ENCODE measurements around the gene PCDH11Y.
"Not testable (repeated sequence)": the region's sequence is repeated elsewhere in the genome, so short reads cannot be mapped to it uniquely, and the experiment has no call there.

The PCDH11Y gene, protein sequence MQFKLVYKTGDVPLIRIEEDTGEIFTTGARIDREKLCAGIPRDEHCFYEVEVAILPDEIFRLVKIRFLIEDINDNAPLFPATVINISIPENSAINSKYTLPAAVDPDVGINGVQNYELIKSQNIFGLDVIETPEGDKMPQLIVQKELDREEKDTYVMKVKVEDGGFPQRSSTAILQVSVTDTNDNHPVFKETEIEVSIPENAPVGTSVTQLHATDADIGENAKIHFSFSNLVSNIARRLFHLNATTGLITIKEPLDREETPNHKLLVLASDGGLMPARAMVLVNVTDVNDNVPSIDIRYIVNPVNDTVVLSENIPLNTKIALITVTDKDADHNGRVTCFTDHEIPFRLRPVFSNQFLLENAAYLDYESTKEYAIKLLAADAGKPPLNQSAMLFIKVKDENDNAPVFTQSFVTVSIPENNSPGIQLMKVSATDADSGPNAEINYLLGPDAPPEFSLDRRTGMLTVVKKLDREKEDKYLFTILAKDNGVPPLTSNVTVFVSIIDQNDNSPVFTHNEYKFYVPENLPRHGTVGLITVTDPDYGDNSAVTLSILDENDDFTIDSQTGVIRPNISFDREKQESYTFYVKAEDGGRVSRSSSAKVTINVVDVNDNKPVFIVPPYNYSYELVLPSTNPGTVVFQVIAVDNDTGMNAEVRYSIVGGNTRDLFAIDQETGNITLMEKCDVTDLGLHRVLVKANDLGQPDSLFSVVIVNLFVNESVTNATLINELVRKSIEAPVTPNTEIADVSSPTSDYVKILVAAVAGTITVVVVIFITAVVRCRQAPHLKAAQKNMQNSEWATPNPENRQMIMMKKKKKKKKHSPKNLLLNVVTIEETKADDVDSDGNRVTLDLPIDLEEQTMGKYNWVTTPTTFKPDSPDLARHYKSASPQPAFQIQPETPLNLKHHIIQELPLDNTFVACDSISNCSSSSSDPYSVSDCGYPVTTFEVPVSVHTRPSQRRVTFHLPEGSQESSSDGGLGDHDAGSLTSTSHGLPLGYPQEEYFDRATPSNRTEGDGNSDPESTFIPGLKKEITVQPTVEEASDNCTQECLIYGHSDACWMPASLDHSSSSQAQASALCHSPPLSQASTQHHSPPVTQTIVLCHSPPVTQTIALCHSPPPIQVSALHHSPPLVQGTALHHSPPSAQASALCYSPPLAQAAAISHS (N-terminal part only)

DNA sequence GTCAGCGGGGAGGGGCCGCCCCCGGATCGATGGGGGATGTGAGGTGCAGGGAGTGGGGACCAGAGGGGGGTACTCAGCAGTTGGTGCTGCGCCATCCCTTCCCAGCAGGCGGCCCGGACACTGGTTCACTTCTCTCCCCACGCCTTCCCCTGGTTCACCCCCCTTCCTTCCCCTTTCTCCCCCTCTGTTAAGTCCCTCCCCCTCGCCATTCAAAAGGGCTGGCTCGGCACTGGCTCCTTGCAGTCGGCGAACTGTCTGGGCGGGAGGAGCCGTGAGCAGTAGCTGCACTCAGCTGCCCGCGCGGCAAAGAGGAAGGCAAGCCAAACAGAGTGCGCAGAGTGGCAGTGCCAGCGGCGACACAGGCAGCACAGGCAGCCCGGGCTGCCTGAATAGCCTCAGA is at the start of gene PCDH11Y:
Gene PCDH11Y, plus strand, starts transcription at position 240 of the 400 bp plus-strand sequence. CDS start 56,804 bp downstream, outside the sequence.
- not testable (repeated sequence) for DNase-seq (ENCODE audit: low read depth)

DNA sequence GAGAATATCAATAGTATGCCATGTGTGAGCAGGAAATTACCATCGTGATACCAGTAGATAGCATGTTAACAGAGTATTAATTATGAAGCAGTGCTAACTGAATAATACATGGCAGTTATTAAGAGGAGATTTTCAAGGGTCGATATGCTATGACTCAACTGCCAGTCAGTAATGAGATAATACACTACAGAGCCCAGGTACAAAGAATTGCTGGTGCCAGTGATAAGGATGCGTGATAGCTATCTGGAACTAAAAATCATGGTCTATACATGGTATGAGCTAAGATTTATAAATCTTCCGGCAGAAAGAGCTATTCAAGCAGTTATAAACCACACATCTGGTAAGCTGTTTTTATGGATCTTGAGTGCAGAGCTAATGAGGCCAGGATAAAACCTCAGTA is 32.2 kb upstream of the PCDH11Y start:
- not testable (repeated sequence) for DNase-seq (ENCODE audit: low read depth)

DNA sequence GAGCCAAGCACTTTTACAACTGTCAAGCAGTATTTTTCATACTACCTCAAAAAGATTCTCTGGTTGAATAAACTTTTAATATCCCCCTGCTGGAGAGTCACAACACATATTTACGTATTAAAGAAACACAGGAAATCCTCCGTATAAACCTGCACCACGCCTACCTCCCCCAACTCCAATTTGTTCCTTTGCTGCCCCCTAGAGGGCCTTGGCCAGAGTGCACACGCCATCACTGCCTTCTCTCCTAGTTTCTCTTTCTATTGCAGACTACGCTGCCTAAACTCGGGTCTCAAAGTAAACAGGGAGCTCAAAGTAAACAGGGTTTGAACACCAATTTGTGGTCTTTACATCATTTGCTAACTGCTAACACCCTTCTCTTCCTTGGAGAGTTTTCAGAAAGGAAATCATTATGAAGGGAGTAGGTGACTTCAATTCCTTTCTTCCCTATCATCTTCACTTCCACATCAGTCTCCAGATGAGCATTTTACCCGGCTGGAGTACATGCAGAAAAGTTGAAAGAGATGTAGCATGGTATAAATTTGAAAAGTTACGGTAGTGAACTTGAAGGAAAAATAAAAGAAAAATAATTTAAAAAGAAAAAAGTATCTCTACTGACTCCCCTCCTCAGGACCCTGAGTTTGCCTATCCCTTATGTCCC is 8.2 kb upstream of the PCDH11Y start:
- not testable (repeated sequence) for DNase-seq (ENCODE audit: low read depth)

DNA sequence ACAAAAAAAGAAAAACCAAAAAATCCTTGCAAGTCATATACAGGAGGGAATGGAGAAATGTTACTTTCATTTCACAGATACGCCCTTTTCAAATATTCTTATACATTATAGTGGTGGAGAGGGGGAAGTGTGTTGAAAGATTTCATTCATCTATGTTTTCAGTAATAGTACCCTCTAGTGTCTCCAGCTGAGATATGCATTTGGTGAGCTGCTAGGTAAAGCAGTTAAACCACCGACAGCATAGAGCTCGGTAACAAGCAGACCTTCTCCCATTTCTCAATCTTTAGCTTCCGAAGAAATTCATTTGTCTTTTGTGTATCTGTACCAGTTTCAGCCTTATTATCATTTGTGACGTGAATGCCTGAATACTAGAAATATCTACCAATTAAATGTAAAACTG is 5.2 kb upstream of the PCDH11Y start:
- not testable (repeated sequence) for DNase-seq (ENCODE audit: low read depth)

DNA sequence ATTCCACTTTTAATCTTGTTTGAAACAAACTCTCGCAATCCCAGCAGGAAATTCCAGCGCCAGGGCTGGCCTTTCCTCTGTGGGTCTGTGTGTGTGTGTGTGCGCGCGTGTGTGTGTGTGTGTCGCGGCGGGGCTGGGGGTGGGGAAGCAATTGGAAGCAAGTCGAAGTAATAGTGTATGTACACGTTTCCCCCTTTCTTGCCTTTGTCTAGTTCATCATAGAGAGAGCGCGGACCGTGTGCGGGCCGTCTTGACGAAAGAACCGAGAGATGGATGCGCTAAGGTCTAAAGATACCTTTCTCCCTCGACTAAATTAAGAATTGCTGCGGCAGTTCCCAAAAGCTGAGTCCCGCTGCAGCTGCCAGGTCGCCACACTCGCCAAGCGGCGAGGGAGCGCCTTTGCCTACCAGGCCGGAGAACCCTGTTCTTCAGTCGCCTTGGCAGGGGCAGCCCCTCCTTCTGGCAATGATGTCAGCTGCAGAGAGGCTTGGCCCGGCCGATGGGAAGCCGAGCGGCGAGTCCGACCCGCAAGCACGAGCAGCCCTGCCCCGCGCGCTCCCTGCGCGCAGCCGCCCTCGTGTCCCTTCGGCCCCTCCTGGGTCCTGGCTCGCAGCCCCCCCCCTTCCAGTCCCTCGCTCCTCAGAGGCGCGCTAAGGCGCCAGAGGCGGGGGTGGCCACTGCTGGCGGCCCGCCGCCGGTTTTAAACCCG is 2.5 kb downstream of the PCDH11Y start:
- DNase-seq (ENCODE audit: low read depth): not testable (repeated sequence)

DNA sequence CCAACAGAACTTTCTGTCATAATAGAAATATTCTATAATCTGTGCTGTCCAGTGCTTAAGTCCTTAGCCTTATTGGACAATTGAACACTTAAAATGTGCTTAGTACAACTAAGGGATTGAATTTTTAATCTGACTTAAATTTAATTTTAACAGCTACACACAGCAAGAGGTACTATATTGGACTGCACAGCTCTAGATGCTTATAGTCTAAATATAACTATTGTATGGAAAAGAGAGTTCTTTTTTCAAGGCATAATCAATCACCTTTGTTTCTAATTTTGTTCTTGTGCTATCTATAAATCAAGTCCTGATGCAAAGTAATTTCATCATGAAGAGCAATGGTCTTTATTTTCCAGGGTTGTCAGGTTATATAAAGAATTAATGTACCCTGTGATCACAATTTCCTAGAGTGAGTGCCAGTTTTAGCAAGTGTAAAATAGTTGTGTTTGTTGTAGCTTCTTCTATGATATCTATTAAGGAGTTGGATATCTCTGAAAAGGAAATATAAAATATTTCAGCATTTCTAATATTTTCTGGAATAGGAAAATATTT is 39.0 kb downstream of the PCDH11Y start:
- DNase-seq (ENCODE audit: low read depth): not testable (repeated sequence)

DNA sequence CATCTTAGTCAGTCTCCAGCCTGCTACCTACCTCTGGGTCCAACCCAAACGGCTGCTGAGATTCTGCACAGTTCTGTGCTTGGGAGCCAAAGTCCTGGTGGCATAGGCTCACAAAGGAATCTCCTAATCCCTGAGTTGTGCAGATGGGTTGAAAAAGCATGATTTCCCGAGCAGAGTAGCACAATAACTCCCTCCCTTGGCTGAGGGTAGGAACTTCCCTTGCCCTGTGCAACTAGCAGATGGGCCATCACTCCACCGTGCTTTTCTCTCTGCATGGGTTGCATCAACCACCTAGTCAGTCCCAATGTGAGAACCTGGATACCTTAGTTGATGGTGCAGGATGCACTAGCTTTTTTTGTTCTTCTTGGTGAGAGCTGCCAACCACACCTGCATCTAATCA is 82.9 kb downstream of the PCDH11Y start:
- not testable (repeated sequence) for DNase-seq (ENCODE audit: low read depth)

DNA sequence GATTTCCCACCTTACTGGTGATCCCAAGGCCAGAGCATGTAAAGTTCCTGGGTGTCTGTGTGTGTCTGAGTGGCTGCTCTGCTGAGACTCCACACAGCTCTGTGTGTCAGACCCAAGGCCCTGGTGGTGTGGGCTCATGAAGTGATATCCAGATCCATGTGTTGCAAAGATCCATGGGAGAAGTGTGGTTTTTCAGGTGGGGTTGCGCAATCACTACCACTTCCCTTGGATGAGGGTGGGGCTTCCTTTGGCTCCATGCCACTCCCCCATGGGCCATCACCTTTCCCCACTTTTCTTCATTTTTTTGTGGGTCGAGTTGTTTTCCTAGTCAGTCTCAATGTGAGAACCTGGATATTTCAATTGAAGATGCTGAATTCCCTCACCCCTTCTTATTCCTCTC is 182.9 kb downstream of the PCDH11Y start:
- not testable (repeated sequence) for DNase-seq (ENCODE audit: low read depth)

DNA sequence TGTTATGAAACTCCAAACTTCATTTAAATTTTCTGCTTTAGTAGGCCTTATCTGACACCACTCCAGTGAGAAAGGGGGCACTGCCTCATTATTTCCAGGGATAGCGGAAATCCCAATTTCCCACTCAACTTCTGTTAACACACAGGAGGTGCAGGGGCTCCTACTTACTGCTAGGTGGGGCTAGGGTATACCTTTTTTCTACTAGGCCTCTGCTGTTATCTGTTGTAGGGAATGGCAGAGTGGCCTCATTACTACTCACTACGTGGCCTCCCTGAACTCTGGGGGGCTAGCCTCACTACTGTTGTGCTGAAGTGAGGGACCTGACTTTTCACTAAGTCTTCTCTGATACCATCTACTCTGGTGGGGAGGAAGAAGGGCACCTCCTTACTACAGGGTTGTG is 215.0 kb downstream of the PCDH11Y start:
- not testable (repeated sequence) for DNase-seq (ENCODE audit: low read depth)

DNA sequence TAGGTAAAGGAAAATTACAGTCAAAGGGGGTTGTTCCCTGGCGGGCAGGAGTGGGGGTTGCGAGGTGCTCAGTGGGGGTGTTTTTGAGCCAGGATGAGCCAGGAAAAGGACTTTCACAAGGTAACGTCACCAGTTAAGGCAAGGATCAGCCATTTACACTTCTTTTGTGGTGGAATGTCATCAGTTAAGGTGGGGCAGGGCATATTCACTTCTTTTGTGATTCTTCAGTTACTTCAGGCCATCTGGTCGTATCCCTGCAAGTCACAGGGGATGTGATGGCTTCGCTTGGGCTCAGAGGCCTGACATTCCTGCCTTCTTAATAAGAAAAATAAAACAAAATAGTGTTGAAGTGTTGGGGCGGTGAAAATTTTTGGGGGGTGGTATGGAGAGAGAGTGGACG is 324.8 kb downstream of the PCDH11Y start:
- not testable (repeated sequence) for DNase-seq (ENCODE audit: low read depth)

DNA sequence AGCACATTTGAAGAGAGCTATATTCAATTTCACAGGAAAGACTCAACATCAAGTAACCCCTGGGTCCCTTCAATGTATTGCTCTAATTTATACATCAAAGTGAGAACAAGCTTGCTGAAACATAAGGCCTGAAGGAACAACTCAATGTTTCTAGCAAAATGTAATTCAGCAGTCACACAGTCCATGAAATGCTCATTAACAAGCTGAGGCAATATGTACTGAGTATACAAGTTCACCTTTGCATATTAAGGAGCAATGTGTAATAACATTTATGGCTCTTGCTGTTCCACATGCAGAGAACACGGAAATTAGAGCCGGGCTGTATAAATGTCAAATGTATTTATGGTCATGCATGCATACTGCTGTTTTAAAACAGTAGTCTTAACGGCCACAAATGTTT is 342.1 kb downstream of the PCDH11Y start:
- DNase-seq (ENCODE audit: low read depth): not testable (repeated sequence)

DNA sequence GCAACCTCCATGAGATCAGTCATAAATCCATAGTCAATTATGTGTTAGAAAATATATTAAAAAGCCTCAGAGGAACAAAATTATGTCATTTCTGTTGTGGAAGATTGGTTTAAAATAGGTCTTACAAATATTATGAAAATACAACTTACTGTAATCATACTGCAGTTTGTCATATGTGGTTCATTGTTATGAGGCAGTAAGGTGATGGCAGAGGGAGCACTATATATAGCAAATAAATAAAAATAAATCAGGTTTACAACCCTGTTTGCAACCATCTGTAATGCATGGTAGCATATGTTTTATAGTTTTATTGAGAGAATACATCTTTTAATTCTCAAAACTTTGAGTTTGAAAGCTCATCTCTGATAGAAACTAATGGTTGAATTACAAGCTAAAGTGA is 543.6 kb downstream of the PCDH11Y start:
- not testable (repeated sequence) for DNase-seq (ENCODE audit: low read depth)

DNA sequence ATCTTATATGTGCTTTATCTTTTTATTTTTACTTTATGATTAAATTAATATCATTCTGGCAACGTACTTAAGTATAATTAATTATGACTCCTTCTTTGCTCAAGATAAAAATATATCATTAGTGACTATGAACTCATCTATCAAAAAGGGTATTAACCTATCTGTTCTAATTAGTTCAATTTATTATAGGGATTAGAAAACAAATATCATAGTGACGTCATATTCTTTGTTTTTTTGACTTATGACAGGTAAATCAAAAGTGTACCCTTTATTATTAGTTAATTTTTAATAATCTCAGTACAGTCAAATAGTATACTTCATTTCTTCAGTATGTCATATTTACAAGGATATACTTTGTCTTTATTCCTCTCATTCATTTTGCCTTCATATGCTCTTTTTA is 638.5 kb downstream of the PCDH11Y start:
- DNase-seq (ENCODE audit: low read depth): not testable (repeated sequence)

DNA sequence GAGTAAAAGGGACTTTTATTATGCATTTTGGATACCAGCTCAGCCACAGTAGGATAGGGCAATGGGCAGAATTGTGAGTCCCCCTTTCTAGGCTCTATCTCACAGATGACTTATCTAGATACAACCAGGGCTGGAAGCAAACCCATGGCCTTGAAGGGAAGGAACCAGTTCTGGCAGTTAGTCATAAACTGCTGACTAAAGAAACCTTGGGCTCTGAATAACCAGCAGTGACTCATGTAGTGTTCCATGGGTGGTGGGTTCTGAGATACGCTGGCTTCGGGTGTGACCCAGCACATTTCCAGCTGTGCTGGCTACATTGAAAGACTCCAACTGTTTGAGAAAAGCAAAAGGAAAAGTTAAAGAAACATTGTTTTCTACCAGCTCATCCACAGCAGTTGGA is 679.2 kb downstream of the PCDH11Y start:
- not testable (repeated sequence) for DNase-seq (ENCODE audit: low read depth)

DNA sequence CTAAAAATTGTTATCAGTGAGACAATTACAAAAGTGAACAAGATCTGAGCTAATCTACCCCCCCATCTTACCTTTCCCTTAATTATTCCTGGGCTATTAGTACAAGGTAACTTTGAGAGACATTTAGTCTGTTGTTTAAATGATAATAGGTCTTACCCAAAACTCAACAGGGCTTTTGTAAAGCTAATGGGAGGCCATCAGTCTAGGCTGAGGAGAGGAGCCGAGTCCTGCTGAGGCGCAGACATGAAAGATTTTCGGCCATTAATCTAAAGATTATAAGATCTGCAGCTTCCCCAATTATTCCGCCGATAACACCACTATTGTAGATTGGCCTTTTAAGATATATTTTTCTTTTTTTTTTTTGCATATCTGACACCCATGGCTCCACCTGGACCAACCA is 708.6 kb downstream of the PCDH11Y start:
- not testable (repeated sequence) for DNase-seq (ENCODE audit: low read depth)

DNA sequence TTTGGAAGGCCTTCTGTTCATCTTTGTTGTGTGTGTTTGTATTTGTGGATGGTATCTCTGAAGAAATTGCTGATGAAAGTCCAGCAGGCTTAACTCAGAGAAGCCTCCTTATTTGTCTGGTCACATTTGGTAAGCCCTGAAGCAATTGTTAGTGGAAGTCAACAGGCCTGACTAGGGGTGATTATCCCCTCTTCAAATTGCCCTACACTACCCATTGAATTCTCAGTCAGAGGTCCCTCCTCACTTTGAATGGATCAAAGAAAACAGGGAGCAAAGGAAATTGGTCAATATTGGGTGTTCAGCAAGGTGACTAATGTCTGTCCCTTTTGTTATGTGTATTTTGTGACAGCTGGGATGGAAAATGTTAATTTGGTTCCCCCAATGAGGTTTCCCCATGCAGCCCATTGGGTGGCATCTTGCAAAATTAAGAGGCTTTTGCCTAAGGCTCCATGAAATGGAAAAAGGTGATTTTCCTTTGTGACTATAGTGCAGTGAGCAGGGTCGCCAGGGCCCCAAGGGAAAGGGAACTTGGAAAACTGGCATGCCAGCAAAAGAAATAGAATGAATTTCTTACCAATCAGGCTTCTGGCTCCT is 709.8 kb downstream of the PCDH11Y start:
- not testable (repeated sequence) for DNase-seq (ENCODE audit: low read depth)

DNA sequence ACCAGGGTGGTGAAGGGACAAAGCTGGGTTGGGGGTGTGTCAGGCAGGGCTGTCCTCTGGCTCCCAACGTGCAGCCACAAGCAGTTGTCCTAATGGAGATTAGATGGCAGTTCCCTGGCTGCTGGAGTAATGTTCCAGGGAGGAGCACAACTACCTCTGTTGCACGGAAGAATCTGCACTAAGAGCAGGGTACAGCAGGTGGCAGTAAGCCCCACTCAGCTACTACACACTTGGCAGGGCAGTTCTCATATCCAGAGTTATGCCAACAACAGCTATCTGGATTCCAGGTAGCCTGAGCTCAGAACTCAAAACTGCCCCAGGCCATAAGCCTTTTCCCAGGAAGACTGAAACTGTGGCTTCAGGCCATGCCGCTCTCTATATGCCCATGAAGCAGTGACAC is 761.3 kb downstream of the PCDH11Y start:
- not testable (repeated sequence) for DNase-seq (ENCODE audit: low read depth)

DNA sequence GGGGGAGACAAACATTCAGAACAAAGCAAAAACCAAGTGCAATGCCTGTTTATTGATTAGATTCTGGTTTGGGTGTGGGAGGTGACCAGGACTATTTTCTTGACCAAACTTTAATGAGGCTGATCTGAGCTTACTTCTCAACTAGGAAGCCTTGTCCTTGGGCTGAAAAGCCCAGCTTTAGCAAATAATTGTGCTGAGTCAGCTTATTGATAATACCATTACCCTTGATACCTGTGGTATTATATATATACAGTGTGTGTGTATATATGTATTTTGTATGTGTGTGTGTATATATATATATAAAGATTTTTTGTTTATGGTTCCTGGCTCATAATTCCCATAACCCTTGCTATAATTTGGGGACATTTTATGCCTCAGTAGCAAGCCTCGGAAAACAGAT is 776.4 kb downstream of the PCDH11Y start:
- not testable (repeated sequence) for DNase-seq (ENCODE audit: low read depth)

Data from stimulated activated CD8-positive, alpha-beta memory T cell treated with anti-CD3 and anti-CD28 coated beads, Interleukin-12 subunit alpha, Interleukin-12 subunit beta, amount 100 ng/mL, for 4 hours (primary cell).